Activated naive CD8-positive, alpha-beta T cell treated with anti-CD3 and anti-CD28 coated beads, Interleukin-2, amount 50 U/mL, for 16 hours (primary cell): ENCODE measurements around the gene SLC36A4.
"Not testable (repeated sequence)": the region's sequence is repeated elsewhere in the genome, so short reads cannot be mapped to it uniquely, and the experiment has no call there.

Experiments used
- DNase-seq: peaks from one replicate; pipeline ENCODE4 v3.0.0-alpha.2; 2020; ENCODE audit warnings: low read depth, low spot score

The SLC36A4 gene

DNA sequence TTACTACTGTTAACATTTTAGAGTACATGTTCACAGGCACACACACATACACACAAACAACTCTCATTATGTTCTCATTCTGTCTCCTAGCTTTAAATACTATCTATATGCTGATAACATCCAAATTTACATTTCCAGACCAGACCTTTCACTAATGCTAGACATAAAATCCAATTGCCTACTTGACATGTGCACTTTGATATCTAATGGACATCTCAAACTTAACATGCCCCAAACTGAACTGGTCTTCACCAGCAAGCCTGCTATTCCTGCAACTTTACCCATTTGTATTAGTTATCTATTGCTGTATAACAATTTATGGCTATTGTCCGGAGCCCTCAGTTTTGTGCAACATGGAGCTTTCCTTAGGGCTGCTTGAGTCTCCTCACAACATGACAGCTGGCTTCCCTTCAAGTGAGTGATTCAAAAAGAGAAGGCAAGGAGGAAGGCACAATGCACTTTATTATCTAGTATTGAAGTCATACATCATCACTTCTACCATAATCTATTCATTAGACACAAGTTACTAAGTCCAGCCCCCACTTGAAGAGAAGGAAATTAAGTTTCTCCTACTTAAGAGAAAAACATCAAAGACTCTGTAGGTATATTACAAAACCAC, 3.0 kb downstream of the SLC36A4 start:
- DNase-seq: no peak

DNA sequence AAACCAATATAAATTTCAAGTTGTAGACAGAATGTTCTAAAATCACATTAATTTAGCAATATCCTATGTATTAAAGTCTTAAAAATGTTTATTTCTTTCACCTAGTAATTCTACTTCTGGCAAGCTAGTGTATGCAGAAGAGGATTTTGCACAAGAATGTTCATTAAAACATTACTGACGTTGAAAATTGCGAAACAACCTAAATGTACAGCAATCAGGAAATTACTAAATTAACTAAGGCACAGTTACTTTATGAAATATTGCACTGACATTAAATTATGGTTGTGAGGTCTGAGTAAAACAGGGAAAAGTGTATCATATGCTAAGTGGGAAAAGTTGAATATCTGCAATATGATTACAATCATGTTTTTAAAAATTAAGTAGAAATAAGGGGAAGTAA, 4.1 kb downstream of the SLC36A4 start:
- DNase-seq: no peak

DNA sequence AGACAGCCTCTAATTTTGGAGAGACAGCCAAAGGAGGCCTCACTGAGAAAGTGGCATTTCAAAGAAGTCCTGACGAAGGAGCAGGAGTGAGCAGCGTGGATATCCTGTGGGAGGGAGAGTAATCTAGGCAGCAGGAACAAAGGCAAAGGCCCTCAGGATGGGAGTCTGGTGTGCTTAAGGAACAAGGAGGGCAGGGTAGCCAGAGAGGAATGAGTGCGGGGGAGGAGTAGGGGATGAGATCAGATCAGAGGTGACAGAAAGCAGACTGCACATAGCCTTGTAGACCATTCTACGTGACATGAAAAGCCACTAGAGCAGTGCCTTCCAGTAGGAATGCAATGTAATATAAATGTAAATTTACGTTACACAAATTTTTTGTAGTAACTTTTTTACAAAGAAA, 5.6 kb downstream of the SLC36A4 start:
- no peak for DNase-seq

DNA sequence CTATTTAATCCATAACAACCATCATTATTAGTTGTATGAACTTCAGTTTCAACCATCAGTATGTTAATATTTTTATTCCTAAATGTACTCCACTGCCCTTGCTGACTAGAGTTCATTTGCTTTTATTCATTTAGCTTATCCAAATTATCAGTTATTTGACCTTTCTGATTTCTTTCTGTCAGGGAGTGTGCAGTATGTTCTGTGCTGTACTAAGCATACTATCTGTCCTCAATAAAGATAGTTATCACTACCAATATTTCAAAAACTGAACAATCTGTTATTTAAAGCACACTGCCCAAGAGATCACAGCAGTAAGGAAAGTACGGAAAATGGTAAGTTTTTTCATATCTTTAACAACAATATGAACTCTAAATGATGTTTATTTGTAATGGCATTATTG, 8.3 kb downstream of the SLC36A4 start:
- DNase-seq: no peak

DNA sequence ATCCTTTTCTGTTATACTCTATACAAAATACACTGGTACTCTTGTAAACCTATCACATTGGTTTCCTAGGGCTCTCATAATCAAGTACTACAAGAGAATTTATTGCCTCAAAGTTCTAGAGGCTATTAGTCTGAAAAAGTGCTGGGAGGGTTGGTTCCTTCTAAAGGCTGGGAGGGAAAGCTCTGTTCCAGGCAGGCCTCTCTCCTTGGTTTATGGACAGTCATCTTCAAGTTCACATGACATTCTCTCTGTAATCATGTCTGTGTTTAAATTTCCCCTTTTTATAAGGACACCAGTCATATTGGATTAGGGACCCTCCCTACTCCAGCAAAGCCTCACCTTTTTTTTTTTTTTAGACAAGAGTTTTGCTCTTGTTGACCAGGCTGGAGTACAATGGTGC, 9.1 kb downstream of the SLC36A4 start:
- no peak for DNase-seq

DNA sequence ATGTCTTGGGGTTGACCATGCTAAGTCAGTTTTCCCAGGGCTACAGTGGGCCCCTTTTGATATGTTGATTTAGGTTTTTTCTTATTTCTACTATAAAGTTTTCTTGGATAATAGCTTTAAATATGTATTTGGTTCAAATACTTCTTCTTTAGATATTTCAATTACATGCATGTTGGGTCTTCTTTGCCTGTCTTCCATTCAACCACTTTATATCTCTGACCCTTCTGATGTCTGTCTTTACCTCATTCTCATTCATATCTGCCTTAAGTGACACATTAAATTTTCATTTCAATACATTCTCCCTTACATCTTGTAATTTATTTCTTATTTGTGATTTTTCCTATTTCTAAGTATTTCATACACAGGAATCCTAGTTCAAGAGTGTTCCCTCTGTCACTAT, 10.5 kb downstream of the SLC36A4 start:
- no peak for DNase-seq

DNA sequence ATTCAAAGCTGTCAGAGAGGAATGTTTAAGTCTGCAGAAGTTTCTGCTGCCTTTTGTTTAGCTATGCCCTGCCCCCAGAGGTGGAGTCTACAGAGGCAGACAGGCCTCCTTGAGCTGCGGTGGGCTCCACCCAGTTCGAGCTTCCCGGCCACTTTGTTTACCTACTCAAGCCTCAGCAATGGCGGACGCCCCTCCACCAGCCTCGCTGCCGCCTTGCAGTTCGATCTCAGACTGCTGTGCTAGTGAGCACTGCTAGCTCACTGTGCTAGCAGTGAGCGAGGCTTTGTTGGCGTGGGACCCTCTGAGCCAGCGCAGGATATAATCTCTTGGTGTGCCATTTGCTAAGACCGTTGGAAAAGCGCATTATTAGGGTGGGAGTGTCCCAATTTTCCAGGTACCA, 19.9 kb downstream of the SLC36A4 start:
- not testable (repeated sequence) for DNase-seq

DNA sequence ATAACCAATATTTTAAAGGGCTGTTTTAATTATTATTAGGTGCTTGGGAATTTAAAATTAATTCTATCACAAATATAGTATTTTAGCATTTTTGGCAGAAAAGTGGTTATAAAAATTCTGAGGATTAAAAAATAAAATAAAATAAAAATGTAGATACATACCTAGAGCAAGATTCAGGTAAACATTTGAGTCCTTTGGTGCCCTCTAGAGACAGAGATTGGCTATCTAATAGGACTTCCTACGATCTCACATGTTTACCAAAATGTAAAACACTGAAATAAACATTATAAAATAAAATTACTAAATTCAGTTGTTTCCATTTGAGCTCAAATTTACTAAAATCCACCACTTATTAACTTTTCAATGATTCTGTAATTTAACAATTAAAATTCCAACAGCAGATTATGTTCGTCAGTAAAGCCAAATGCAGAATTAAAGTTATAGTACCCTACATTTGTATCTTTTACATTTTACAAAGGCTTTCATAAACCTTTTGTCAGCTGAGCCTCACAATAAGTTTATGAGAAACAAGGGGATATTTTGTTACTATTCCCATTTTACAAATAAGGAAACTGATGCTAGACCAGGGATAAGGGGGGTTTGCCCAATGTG, 27.7 kb downstream of the SLC36A4 start:
- DNase-seq: no peak

DNA sequence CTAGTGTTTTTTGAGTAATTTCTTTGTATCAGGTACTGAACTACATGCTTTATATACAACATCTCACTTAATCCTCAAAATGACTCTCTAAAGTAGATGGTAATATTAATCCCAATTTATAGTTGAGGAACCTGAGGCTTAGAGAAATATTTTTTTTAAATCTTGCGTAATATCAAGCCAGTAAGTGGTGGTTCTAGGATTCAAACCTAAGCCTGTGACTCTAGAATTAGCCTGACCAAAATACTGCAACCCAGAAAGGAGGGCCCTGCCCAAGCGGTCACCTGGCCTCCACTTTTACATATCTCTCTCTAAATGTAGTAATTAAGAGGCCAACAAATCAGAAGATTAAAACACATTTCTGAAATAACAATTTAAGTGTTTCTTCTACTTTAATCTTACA, 28.6 kb downstream of the SLC36A4 start:
- DNase-seq: no peak

DNA sequence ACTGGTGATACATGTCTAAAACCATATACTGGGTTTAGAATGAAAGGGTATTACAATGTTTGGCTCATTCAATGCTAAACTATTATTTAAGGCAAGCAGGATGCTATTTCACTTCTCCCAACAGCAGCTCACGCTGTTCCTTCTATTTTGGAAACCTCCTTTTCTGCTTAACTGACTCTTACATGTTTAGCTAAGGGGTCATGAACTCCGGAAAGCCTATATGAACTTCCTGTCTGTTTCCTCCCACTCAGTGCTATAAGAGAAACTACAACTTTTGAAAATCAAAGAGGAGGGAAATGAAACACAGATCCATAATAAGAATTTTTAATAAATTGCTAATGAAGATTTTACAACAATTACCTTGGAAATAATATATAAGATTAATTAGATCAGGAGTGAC, 30.9 kb downstream of the SLC36A4 start:
- DNase-seq: no peak

DNA sequence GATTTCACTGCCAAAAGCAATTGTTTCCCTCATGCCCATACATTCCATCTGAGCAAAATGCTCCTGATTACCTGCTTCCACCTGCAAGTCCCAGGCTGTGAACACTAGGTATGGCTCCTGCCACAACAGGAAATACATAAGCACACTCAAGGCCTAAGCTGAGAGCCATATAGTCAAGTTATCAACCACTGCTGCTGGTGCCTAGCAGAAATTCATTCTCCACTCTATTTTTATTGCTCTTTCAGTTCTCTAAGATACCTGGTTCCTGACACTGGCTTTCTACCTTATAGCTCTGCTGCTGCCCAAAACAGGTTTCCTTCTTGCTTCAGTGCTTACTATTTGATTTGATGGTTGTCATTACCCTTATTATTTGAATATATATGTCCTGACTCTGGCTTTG, 31.6 kb downstream of the SLC36A4 start:
- DNase-seq: no peak

DNA sequence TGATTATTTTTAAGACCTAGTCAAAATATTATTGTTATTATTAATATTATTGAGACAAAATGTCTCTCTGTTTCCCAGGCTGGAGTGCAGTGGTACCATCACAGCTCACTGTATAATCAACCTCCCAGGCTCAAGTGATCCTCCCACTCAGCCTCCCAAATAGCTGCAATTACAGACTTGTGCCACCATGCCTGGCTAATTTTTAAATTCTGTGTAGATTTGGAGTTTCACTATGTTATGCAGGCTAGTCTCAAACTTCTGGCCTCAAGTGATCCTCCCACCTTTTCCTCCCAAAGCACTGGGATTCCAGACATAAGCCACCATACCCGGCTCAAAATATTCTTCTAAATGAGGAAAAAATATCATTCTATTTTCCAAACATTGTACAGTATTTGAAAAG, 37.0 kb downstream of the SLC36A4 start:
- DNase-seq: no peak

DNA sequence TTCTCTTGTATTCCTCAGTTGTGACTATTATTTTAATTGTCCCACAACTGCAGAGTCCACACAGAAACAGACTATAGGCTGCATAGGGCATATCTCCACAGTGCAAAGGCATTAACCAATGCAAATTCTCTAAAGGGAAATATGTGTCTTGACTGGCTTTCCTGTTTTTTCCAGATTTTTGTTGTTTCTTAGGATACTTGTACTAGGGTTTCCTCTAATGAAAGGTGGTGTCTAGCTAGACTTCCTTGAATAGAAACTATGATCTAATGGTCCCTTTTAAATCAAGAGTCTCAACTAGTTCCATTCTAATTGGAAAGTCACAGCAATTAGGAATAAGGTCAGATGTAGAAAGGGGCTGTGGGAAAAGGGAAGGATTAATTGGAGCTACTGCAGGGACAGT, 37.6 kb downstream of the SLC36A4 start:
- no peak for DNase-seq

DNA sequence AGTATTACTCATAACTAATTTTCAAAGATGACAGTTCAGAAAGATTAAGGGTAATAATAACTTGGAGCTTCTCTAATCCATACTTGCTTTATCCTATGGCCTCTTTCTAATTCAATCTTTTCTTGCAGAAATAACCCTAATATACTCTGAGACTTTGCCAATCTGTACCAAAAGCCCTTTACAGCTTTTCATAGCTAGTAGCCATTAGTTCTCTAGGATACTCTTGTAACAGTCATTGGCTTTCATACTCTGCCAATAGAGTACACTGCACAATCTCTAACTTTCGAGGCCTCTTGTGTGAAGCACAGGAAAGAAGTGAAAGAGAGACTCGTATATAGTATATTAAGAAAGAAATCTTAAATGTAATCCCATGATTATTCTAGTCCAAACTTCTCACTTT, 38.1 kb downstream of the SLC36A4 start:
- no peak for DNase-seq

DNA sequence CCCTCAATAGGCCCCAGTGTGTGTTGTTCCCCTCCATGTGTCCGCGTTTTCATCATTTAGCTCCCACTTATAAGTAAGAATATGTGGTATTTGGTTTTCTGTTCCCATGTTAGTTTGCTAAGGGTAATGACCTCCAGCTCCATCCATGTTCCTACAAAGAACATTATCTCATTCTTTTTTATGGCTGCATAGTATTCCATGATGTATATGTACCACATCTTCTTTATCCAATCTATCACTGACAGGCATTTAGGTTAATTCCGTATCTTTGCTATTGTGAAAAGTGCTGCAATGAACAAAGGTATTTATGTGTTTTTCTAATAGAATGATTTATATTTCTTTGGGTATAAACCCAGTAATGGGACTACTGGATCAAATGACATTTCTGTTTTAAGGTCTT, 42.1 kb downstream of the SLC36A4 start:
- DNase-seq: no peak

DNA sequence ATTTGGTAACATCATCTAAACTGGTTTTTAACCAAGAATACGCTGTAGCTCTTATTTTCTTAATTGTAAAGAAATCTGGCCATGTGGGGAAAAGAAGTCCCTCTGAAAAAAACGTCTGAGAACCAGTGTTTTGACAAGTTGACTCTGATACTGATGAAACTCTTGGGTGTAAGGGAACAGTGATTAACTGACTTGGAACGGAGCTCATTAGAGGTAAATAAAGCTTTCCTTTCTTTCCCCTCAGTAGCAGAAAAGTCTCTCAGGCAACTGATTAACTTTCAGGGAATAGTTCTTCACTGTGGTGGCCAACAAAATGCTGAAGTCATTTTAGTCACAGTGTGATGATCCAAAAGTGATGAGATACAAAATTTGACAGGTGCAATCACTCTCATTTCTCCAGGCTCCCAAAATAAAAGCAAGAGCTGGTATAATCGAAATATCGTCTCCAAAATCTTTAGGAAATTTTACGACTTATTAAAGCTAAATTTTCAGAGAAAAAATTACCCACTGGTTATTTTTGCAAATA, 52.3 kb downstream of the SLC36A4 start:
- no peak for DNase-seq

DNA sequence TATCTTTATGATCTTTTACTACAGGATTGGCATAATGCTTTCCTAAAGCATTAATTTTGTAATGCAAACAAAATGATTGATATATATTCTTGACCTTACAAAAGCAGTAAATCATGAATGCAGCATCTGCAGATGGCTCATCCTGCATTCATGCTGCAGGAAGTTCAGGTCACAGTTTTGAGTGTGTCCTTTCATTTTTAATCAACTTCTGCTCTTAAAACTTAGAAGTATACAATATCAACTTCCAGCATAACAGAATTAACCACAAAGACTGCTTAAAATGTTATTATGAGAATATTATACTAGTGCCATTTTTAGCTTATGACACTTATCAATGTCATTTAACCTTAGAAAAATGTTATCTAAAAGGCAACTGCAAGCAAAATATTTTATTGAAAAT, 54.0 kb downstream of the SLC36A4 start:
- DNase-seq: no peak

DNA sequence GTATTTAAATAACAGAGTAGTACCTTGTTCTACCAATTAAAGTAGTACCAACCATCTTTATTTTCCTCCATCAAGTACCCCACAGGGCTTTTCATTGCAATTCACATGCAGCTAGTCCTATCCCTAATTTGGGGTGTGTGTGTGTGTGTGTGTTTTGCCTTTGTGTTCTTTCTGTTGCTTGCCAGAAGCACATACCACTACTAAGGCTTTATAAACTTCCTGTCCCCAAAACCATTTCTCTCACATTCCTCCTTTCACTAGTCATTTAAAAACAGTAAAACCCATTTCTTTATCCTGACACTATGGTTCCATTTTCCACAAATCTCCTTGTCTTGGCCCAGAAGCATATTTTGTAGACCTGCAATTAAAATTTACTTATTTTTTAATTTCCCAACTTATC, 54.6 kb downstream of the SLC36A4 start:
- DNase-seq: no peak

DNA sequence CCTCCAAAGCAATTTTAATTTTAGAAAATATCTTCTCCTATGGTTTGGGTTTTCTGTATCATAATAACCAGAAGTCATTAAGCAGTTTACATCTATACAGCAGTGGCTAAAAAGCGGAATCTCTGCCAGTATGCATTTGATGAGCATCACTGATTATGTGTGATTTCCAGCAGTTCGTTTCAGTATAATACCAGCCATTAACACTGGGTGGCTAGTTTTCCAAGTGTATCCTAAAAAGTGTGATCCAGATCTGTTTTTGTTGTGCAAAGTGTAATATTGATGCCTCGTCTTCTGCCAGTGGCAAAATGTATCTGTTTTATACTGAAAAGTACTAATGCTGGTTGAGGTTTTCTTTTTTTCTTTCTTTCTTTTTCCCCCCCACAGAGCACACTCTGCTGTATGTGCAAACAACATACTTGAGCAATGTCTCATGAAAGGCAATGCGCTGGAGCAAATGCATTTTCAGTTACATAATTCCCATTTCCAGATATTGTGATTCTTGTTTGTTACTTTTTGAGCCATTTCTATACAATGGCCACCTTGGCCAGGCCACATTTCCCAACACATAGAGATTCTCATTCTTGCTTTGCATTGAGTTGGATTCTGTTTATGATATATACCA, 64.2 kb downstream of the SLC36A4 start:
- no peak for DNase-seq

DNA sequence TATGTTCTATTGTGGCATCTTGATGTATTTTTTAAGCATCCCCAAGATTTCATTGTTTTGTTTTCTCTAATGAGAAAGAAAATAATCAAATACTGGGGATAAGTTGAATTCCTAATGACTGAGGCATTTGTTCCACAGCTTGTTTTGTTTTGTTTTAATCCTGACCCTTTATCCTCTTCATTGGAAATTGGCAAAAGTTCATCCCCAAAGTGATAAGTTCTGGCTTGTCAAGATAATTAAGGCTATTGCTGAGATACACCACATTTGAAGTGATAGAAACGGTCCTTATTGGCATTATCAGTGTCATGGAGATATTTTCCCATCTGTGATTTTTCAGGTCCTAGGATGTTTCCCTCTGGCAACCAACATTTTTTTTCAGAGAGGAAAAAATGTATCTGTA, 65.0 kb downstream of the SLC36A4 start:
- DNase-seq: no peak

DNA sequence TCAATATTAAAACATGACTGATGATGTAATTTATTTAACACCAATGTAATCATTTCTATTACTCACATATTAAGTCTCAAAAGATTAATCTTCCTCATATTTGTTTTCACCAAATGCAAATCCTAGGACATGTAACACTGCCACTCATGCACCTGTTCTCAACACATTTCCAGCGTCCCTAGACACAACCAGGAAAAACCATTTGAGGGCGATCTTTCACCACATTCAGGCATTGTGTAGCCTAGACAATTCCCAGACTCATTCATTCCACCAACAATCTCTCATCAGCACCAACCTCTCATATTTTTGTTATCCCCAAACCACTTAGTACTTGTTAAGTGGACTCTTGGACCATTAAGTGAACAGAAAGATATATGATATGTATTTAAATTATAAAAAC, 66.1 kb downstream of the SLC36A4 start:
- no peak for DNase-seq

DNA sequence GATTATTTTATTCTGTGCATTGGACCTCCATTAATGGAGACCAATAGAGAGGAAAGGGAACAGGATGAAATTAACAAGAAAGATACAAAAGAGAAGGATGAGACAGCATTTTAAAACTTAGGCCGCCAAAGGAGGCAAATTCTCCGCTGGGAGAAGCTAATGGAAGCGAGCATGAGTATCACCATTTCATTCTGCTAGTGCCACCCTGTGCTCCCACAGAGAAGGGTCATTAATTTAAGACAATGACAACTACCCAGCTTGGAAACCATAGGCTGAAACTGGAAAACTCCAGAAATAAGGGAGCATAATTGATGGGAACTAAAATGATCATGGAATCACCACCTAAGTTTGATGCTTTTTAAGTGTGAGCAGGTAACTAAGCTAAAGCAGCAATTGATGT, 69.2 kb downstream of the SLC36A4 start:
- no peak for DNase-seq

DNA sequence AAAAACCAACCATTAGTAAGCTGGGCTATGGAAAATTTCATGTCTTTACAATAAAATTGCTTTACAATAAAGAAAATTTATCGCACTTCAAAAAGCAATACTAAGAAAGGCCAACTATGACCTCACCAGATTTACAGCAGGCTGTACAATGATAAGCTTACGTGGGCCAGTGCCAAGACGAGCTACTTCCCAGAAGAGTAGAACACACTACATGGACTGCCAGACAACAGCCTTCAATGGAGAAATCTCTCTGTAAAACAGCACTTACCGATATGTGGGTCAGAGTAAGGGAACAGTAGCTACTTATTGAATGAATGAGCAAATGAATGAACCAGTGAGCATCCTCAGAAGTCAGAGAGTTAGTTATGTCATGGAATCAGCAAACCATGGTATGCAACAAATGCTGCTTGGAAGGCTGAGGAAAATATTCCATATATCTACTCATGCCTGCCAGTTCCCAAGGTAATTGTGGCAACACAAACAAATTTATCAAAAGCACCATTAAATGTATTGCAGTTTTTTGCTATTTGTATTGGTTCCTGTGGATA, 74.4 kb downstream of the SLC36A4 start:
- DNase-seq: no peak
